Measurements from ENCODE around the gene SLC7A5. TPM values are rescaled to one million over a fixed set of nuclear protein-coding genes. Genes with fewer than 3 reads are reported as not detected.

Gene SLC7A5
- total and polyA plus RNA-seq, 2 of the 13 experiments (the other 11 are each of a cell fraction or from before 2014, with no cell fraction given) = 79.6 to 155 TPM

GRCh38 chr16:87789437-87790291 is 79.6 kb downstream of the SLC7A5 start (continued):
- TF ChIP-seq CSRNP1 (CRISPR knock-in tag; IDR thresholded peaks at IDR 0.05) (no peak), FOXJ3 (CRISPR knock-in tag; IDR thresholded peaks at IDR 0.05; ENCODE audit: borderline replicate concordance) (peak; percentile 89), ZNF674 (CRISPR knock-in tag; IDR thresholded peaks at IDR 0.05; ENCODE audit: low read depth) (no peak), ZNF337 (CRISPR knock-in tag; IDR thresholded peaks at IDR 0.05; ENCODE audit: borderline replicate concordance, low read depth) (no peak), ZSCAN20 (CRISPR knock-in tag; IDR thresholded peaks at IDR 0.05; ENCODE audit: borderline replicate concordance) (peak; percentile 87; the same call in 1 of the 2 replicates), ZNF652 (CRISPR knock-in tag; IDR thresholded peaks at IDR 0.05; ENCODE audit: borderline replicate concordance, low read depth) (peak; percentile 31; the same call in 1 of the 2 replicates), NBN (conservative IDR thresholded peaks at IDR 0.05) (no peak), DR1 (CRISPR knock-in tag; IDR thresholded peaks at IDR 0.05) (peak; percentile 72; the same call in 1 of the 2 replicates), NCOR1 (IDR thresholded peaks at IDR 0.05; ENCODE audit: borderline replicate concordance, low read length) (peak; percentile 97), ZMAT3 (CRISPR knock-in tag; conservative IDR thresholded peaks at IDR 0.05) (no peak; the same call in 1 of the 2 replicates), ZBTB40 (IDR thresholded peaks at IDR 0.05) (no peak), ZBTB40 (CRISPR knock-in tag; IDR thresholded peaks at IDR 0.05) (peak; percentile 57; the same call in 1 of the 2 replicates), ZNF331 (CRISPR knock-in tag; IDR thresholded peaks at IDR 0.05) (peak; percentile 90), MIER3 (CRISPR knock-in tag; IDR thresholded peaks at IDR 0.05; ENCODE audit: borderline replicate concordance) (peak; percentile 90; the same call in 1 of the 2 replicates), DMTF1 (CRISPR knock-in tag; IDR thresholded peaks at IDR 0.05) (no peak), ZNF788 (CRISPR knock-in tag; IDR thresholded peaks at IDR 0.05; ENCODE audit: borderline replicate concordance) (peak; percentile 87; the same call in 1 of the 2 replicates)
